Mucosa of descending colon (tissue), 3 donors: Measurements from ENCODE around the gene ZNF331. TPM values are rescaled to one million over a fixed set of nuclear protein-coding genes. Genes with fewer than 3 reads are reported as not detected.

Source experiments
- ATAC-seq: fragments of 200-7000 bp; cut with Tn5 transposase; one replicate; pipeline ENCODE4 v1.9.1; 2020; ENCODE audit warnings: mild to moderate bottlenecking, moderate library complexity
- DNase-seq, 3 donors: peaks; one replicate each; pipeline ENCODE4 v3.0.0-alpha.2; 2020
- H3K36me3 ChIP-seq: fragments of 200-600 bp; one replicate; pipeline ENCODE4 v1.8.0; 2021; ENCODE audit warnings: low read depth, mild to moderate bottlenecking
- H3K4me1 ChIP-seq: fragments of 200-600 bp; one replicate; pipeline ENCODE4 v1.8.0; 2021; ENCODE audit warnings: low read depth, mild to moderate bottlenecking
- H3K4me3 ChIP-seq: fragments of 200-600 bp; one replicate; pipeline ENCODE4 v1.8.0; 2021; ENCODE audit warnings: mild to moderate bottlenecking
- H3K9me3 ChIP-seq: fragments of 200-600 bp; one replicate; pipeline ENCODE4 v1.8.0; 2021; ENCODE audit warnings: mild to moderate bottlenecking
- CTCF ChIP-seq: fragments of 200-600 bp; IDR thresholded peaks from one replicate; pipeline ENCODE4 v1.8.0; 2022; ENCODE audit warnings: antibody characterized with exemption, mild to moderate bottlenecking
- intact Hi-C, 2 donors: fragments of 100-400 bp; cut with DNase I in 1 of 2; cut with micrococcal nuclease in 1 of 2; formaldehyde crosslinking; loops; one replicate each; pipeline versions ENCODE4 v1.11.0 to v1.11.1; 2022; cut with DNase I, micrococcal nuclease
- total RNA-seq, 3 donors: library from RNA; stranded (reverse); fragmentation: NEBNext Ultra II Directional in 2 of 3; extraction: Animal tissue kit (Norgen Biotek cat#: 25700) in 2 of 3; gene quantifications; one replicate each; pipeline versions ENCODE4 v1.2.1 to v1.2.4, GENCODE V29; 2021 to 2023
- donor health status: DM: no; HTN: no; CAD: no; lungs with moderate emphysema.
- donor health status: DM: no; HTN: no; CAD: no.
- donor health status: DM: no; HTN: yes; CAD: no.

Gene ZNF331
- total RNA-seq, 3 donors from 2014 or later: 4.6 to 18.8 (median 6.1) TPM

GRCh38 chr19:53581871-53582279, 43.9 kb downstream of the ZNF331 start:
- Histone ChIP-seq H3K4me1 (no peaks in the 10 kb centered on the region), H3K4me3 (no peak overlapping the region), H3K9me3 (peaks cover 70% of the 10 kb centered on the region), H3K36me3 (no peaks in the 10 kb centered on the region)
- intact Hi-C loops: no loop called here
- no peak for ATAC-seq
- DNase-seq: peak in 1 of 3 donors; percentile 19
- TF ChIP-seq CTCF: no peak

DNA sequence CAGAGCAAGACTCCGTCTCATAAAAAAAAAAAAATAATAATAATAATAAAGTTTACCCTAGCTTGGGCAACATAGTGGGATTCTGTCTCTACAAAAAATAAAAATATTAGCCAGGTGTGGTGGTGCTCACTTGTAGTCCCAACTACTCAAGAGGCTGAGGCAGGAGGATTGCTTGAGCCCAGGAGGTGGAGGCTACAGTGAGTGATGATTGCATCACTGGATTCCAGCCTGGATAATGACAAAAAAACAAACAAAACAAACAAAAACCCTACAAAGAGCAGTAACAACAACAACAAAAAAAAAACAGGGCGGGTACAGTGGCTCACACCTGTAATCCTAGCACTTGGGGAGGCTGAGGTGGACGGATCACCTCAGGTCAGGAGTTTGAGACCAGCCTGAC, 45.2 kb downstream of the ZNF331 start:
- peak in 1 of 3 donors; percentile 0 for DNase-seq
- H3K36me3 ChIP-seq: no peaks in the 10 kb centered on the region
- H3K4me1 ChIP-seq: no peaks in the 10 kb centered on the region
- no peak for ATAC-seq
- no peak overlapping the region for H3K4me3 ChIP-seq
- no peak for TF ChIP-seq CTCF
- intact Hi-C loops: no loop called here
- peaks cover 57% of the 10 kb centered on the region for H3K9me3 ChIP-seq

- Histone ChIP-seq H3K4me1 (no peaks in the 10 kb centered on the region), H3K9me3 (peaks cover 32% of the 10 kb centered on the region), H3K4me3 (no peak overlapping the region), H3K36me3 (no peaks in the 10 kb centered on the region)
- TF ChIP-seq CTCF: no peak
- DNase-seq (no peak), ATAC-seq (no peak)
- intact Hi-C loops: no loop called here
Measured at GRCh38 chr19:53586277-53586691, 48.3 kb downstream of the ZNF331 start.

DNA sequence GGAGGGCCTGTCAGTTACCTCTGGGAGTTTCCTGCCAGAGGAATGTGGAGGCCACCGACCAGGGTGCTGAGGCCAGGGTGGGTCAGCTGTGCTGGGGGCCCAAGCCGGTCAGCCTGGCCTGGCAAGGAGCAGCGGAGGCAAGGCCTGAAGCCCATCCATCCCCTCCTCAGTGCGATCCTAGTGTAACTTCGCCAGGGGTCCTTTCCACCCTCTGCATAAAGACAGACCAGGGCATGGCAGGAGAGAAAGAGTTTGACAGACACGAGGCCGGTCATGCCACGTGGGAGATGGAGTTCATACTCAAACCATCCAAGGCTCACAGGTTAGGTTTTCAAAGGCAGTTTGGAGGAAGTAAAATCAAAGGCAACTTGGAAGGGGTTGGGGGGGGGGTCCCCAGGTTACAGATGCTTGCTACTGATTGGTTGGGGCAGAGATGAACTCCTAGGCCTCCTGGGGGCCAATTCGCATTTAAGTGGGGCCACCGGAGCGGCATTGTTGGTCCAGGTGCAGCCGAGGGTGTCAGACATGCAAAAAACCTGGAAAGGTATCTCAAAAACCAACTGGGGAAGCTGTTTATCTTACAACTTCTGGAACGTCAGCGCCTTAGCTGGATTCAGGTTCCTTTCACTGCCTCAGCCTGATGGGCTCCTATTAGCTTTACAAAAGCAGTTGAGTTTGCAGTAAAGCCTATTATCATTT, 57.0 kb downstream of the ZNF331 start:
- ATAC-seq (no peak), DNase-seq (peak in 1 of 3 donors; percentile 9)
- no peaks in the 10 kb centered on the region for H3K36me3 ChIP-seq
- H3K4me3 ChIP-seq: no peak overlapping the region
- H3K4me1 ChIP-seq: no peaks in the 10 kb centered on the region
- no peak for TF ChIP-seq CTCF
- intact Hi-C loops: no loop called here
- peaks cover 35% of the 10 kb centered on the region for H3K9me3 ChIP-seq

DNA sequence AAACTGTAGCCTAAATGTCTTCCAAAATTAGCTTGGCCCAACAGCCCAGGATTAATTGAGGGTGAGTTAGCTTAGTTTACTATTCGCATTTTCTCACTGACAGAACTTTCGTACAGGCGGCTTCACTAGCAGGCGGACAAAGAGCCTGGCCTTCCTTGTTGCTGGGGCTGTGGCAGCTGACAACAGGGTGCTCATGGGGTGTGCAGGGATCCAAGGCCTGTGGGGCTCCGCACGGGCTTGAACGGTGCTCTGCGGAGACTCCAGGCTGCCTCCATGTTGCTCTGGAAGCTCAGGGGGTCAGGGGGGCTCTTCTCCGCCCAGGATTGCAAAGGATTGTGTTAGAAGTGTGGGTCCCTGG, 57.5 kb downstream of the ZNF331 start:
- intact Hi-C loops: no loop called here
- DNase-seq: no peak
- no peak for TF ChIP-seq CTCF
- Histone ChIP-seq H3K9me3 (peaks cover 35% of the 10 kb centered on the region), H3K4me1 (no peaks in the 10 kb centered on the region), H3K4me3 (no peak overlapping the region), H3K36me3 (no peaks in the 10 kb centered on the region)
- no peak for ATAC-seq

- peaks cover 32% of the 10 kb centered on the region for H3K9me3 ChIP-seq
- DNase-seq (no peak), ATAC-seq (no peak)
- no peaks in the 10 kb centered on the region for H3K36me3 ChIP-seq
- H3K4me3 ChIP-seq: no peak overlapping the region
- no peaks in the 10 kb centered on the region for H3K4me1 ChIP-seq
- intact Hi-C loops: no loop called here
- TF ChIP-seq CTCF: no peak
Measured at GRCh38 chr19:53596056-53596455, 58.1 kb downstream of the ZNF331 start.
